Osteocyte (in vitro differentiated cells): ENCODE measurements around the gene ITIH6. TPM values are rescaled to one million over a fixed set of nuclear protein-coding genes. Genes with fewer than 3 reads are reported as not detected.

ENCODE experiments used
- DNase-seq: peaks from one replicate; pipeline ENCODE4 v3.0.0; 2021; ENCODE audit warnings: mixed read lengths; ENCODE audit not compliant: unreplicated experiment; ENCODE audit errors: extremely low spot score
- H3K27ac Mint-ChIP-seq: one replicate; pipeline ENCODE4 v1.8.0; 2021; ENCODE audit warnings: mild to moderate bottlenecking, mixed read lengths; ENCODE audit not compliant: unreplicated experiment
- H3K27me3 Mint-ChIP-seq: one replicate; pipeline ENCODE4 v1.8.0; 2021; ENCODE audit warnings: mixed read lengths; ENCODE audit not compliant: unreplicated experiment
- H3K36me3 Mint-ChIP-seq: one replicate; pipeline ENCODE4 v1.8.0; 2021; ENCODE audit warnings: mixed read lengths; ENCODE audit not compliant: unreplicated experiment
- H3K4me1 Mint-ChIP-seq: one replicate; pipeline ENCODE4 v1.8.0; 2021; ENCODE audit warnings: mixed read lengths; ENCODE audit not compliant: unreplicated experiment
- H3K4me3 Mint-ChIP-seq: one replicate; pipeline ENCODE4 v1.8.0; 2021; ENCODE audit warnings: mild to moderate bottlenecking, moderate library complexity, mixed read lengths; ENCODE audit not compliant: unreplicated experiment
- H3K9me3 Mint-ChIP-seq: one replicate; pipeline ENCODE4 v1.8.0; 2021; ENCODE audit warnings: mixed read lengths; ENCODE audit not compliant: unreplicated experiment
- total RNA-seq: library from RNA; stranded (reverse); gene quantifications from 2 replicates; pipeline ENCODE4 v1.2.1, GENCODE V29; 2021
- TF ChIP-seq, protein P1 (sequence below): fragments of 200-600 bp; sonication (generic); IDR thresholded peaks from 2 replicates; pipeline ENCODE4 v1.5.0; 2021; ENCODE audit warnings: antibody characterized with exemption, mild to moderate bottlenecking, moderate library complexity

ITIH6 gene
- total RNA-seq, 1 donor from 2014 or later: not detected

- Mint-ChIP-seq H3K9me3 (peaks cover 4% of the 10 kb centered on the region), H3K36me3 (peaks cover 8% of the 10 kb centered on the region), H3K27ac (no peak overlapping the region), H3K27me3 (no peaks in the 10 kb centered on the region), H3K4me3 (no peak overlapping the region), H3K4me1 (peaks cover 4% of the 10 kb centered on the region)
- no peak for DNase-seq
- TF ChIP-seq, protein P1, sequence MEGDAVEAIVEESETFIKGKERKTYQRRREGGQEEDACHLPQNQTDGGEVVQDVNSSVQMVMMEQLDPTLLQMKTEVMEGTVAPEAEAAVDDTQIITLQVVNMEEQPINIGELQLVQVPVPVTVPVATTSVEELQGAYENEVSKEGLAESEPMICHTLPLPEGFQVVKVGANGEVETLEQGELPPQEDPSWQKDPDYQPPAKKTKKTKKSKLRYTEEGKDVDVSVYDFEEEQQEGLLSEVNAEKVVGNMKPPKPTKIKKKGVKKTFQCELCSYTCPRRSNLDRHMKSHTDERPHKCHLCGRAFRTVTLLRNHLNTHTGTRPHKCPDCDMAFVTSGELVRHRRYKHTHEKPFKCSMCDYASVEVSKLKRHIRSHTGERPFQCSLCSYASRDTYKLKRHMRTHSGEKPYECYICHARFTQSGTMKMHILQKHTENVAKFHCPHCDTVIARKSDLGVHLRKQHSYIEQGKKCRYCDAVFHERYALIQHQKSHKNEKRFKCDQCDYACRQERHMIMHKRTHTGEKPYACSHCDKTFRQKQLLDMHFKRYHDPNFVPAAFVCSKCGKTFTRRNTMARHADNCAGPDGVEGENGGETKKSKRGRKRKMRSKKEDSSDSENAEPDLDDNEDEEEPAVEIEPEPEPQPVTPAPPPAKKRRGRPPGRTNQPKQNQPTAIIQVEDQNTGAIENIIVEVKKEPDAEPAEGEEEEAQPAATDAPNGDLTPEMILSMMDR: no peak
Measured at GRCh38 chrX:54820737-54821136, 22.7 kb upstream of the ITIH6 start.

DNA sequence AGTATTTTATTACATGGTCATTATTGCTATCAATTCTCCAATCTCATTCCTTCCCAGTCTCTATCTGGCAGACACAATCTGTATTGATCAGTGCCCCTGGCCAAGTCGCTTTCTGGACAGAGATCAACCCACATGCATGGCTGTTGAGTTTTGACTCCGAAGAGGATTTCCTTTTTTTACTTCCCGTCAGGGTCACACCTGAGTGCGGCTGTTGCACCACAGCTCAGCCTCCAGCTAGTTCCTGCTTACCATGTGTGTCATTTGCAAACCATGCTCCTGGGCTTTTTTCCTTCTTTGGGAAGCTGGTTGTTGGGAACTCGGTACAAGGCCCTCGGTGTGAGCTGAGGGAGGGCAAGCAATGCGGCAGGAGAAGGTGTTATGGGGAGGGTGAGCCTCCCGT, 21.1 kb upstream of the ITIH6 start:
- DNase-seq: no peak
- Mint-ChIP-seq H3K27ac (no peak overlapping the region), H3K36me3 (peaks cover 12% of the 10 kb centered on the region), H3K9me3 (peaks cover under 1% of the 10 kb centered on the region), H3K4me3 (no peak overlapping the region), H3K4me1 (peaks cover 4% of the 10 kb centered on the region), H3K27me3 (no peaks in the 10 kb centered on the region)
- TF ChIP-seq, protein P1: no peak

DNA sequence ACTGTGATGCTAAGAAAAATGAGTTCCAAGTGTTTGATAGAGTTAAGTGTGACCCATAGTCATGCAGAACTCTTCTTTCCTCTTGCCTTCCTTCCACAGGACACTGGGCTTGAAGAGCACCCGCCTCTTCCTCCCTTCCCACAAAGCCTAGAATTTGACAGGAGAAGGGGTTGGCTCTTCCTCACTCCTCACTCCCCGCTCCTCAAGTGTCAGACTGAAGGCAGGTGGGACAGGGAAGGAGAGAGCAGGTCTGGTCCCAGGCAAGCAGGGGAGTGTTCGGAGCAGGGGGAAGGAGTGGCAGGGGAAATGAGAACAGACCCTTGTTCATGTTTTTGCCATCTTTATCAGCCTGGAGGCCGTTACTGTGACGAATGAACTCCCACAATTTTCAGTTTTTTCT, 20.2 kb upstream of the ITIH6 start:
- H3K36me3 Mint-ChIP-seq: peaks cover 20% of the 10 kb centered on the region
- H3K4me1 Mint-ChIP-seq: no peaks in the 10 kb centered on the region
- H3K4me3 Mint-ChIP-seq: no peak overlapping the region
- H3K27me3 Mint-ChIP-seq: no peaks in the 10 kb centered on the region
- H3K27ac Mint-ChIP-seq: peak overlapping the region; percentile 31
- H3K9me3 Mint-ChIP-seq: peaks cover 9% of the 10 kb centered on the region
- TF ChIP-seq, protein P1: no peak
- no peak for DNase-seq

DNA sequence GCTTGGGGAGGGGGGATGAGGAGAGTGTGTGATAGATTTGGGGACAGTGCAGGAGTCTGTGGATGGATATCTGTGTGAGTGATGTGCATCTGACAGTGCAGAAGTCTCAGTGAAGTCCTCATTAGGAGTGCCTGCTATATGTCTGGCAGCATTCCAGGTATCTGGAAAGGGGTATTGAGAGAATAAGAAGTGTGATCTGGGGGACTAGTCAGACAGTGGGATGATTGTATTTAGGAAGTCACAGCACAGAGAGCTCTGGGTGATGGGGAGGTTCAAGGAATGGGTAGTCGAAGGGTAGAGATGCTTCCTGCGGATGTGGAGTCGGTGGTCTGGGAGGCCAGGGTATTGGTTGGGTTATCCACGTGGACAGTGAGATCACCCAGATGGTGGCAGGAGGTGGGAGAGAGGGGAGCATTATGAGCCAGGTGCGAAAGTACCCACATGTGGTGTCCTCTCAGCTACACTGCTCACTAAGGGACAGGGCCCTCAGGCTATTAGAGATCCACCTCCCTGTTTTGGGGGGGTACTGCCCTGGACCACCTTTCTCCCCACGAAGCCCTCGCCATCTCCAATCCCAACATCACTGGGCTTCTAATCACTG, 19.3 kb upstream of the ITIH6 start:
- no peaks in the 10 kb centered on the region for H3K27me3 Mint-ChIP-seq
- H3K36me3 Mint-ChIP-seq: peaks cover 22% of the 10 kb centered on the region
- H3K4me3 Mint-ChIP-seq: no peak overlapping the region
- DNase-seq: no peak
- no peak overlapping the region for H3K27ac Mint-ChIP-seq
- H3K4me1 Mint-ChIP-seq: no peaks in the 10 kb centered on the region
- TF ChIP-seq, protein P1: no peak
- H3K9me3 Mint-ChIP-seq: peaks cover 9% of the 10 kb centered on the region

- Mint-ChIP-seq H3K27me3 (no peaks in the 10 kb centered on the region), H3K4me1 (peaks cover 20% of the 10 kb centered on the region), H3K9me3 (peaks cover 9% of the 10 kb centered on the region), H3K4me3 (no peak overlapping the region), H3K27ac (no peak overlapping the region), H3K36me3 (peaks cover 40% of the 10 kb centered on the region)
- no peak for DNase-seq
- TF ChIP-seq, protein P1: no peak
Measured at GRCh38 chrX:54812306-54812705, 14.3 kb upstream of the ITIH6 start.
